ENCODE results near the gene NR6A1.

DNA sequence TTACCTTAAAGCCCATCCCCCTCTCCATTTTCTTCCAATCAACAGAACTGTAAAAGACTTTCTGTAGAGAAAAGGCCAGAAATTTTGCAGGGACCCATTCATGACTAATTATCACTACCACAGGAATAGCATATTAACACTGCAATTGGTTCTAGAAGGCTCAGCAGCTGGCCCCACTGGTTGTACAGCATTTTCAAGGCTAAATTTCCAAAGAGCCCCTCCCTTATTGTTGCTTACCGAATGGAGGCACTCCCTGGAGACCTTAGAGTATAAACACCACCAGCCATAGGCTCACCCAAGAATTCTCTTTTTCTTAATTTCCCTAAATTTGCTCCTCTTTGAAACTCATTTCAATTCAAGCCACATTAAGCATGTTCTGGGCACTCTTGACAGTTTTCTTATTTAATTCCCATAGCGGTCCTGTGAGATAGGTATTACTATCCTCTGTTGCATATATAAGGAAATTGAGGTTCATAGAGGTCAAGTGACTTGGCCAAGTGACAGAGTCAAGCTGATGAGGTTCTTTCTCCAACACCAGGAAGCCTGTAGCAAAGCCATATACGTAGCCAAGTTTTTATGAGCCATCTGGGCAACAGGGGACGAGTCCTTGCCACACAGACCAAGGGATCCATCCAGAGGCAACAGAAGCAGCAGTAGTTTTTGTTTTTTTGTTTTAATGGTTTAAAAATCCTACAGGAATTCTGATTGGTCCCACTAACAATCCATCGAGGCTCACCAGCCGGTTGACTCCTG is 180.0 kb downstream of the NR6A1 start:
- TF ChIP-seq, protein P1, sequence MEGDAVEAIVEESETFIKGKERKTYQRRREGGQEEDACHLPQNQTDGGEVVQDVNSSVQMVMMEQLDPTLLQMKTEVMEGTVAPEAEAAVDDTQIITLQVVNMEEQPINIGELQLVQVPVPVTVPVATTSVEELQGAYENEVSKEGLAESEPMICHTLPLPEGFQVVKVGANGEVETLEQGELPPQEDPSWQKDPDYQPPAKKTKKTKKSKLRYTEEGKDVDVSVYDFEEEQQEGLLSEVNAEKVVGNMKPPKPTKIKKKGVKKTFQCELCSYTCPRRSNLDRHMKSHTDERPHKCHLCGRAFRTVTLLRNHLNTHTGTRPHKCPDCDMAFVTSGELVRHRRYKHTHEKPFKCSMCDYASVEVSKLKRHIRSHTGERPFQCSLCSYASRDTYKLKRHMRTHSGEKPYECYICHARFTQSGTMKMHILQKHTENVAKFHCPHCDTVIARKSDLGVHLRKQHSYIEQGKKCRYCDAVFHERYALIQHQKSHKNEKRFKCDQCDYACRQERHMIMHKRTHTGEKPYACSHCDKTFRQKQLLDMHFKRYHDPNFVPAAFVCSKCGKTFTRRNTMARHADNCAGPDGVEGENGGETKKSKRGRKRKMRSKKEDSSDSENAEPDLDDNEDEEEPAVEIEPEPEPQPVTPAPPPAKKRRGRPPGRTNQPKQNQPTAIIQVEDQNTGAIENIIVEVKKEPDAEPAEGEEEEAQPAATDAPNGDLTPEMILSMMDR (conservative IDR thresholded peaks at IDR 0.05; ENCODE audit: low read length): no peak
- TF ChIP-seq EZH2phosphoT487 (IDR thresholded peaks at IDR 0.05; ENCODE audit: borderline replicate concordance, low read depth, low read length): no peak
